K562 (cell line): ENCODE measurements around the gene TMOD2. TPM values are rescaled to one million over a fixed set of nuclear protein-coding genes. Genes with fewer than 3 reads are reported as not detected.

Experiments
- ATAC-seq: fragments of 200-7000 bp; cut with Tn5 transposase; 3 replicates; pipeline ENCODE4 v1.9.1; 2020; ENCODE audit warnings: moderate library complexity
- BruUV-seq: library from RNA; stranded (reverse); fragments of 400-500 nt; replicated peaks from 2 replicates; lab custom pipeline; 2021; lab: Mats Ljungman, UMichigan
- CTCF ChIA-PET: fragments of 300-600 bp; formaldehyde crosslinking; extraction: SDS; loops from one replicate; lab custom pipeline; 2021; ENCODE audit warnings: low intra/inter-chr PET ratio; lab: Yijun Ruan, JAX
- POLR2A ChIA-PET: fragments of 300-600, 350-650 bp; sonication (Branson Sonifier 250); formaldehyde crosslinking; extraction: SDS; loops from one replicate; lab custom pipeline; 2021; ENCODE audit warnings: antibody characterized with exemption, inconsistent platforms; lab: Yijun Ruan, JAX
- DNase-seq, 4 experiments: peaks; one replicate each; pipeline versions ENCODE4 v3.0.0 to v3.0.0-alpha.2; 2011 to 2018; ENCODE audit warnings: low spot score in 3 of 4, mixed read lengths in 3 of 4; ENCODE audit errors: extremely low read depth in 1 of 4
- FAIRE-seq: peaks from 2 replicates; lab custom pipeline; 2011; peaks lifted over from hg19 to GRCh38; lab: Jason Lieb, UNC
- H2AFZ ChIP-seq: 2 replicates; pipeline ENCODE4 v1.6.0; 2011; ENCODE audit warnings: low read depth, low read length, control low read depth, inconsistent platforms
- H3K27ac ChIP-seq: fragments of 200-600 bp; 3 replicates; pipeline ENCODE4 v1.8.0; 2011; ENCODE audit warnings: low read depth, mild to moderate bottlenecking, control low read depth, inconsistent platforms, low read length, moderate library complexity, mixed read lengths; ENCODE audit errors: extremely low read depth
- H3K27me3 ChIP-seq, 2 experiments: fragments of 300-600 bp in 1 of 2; 2 replicates in 1 of 2; 3 replicates in 1 of 2; pipeline versions ENCODE4 v1.6.0 to v1.8.0; 2011; ENCODE audit warnings: inconsistent platforms in 2 of 2, low read length in 2 of 2, mild to moderate bottlenecking in 1 of 2, mixed read lengths in 1 of 2, moderate library complexity in 1 of 2; ENCODE audit not compliant: control insufficient read depth in 2 of 2, insufficient read depth in 2 of 2
- H3K36me3 ChIP-seq: fragments of 300-600 bp; 3 replicates; pipeline ENCODE4 v1.8.0; 2011; ENCODE audit warnings: mild to moderate bottlenecking, low read length, inconsistent platforms; ENCODE audit not compliant: control insufficient read depth, insufficient read depth
- H3K4me1 ChIP-seq, 2 experiments: fragments of 200-600 bp in 1 of 2; replicated peaks in 1 of 2; 2 replicates in 1 of 2; 3 replicates in 1 of 2; pipeline versions ENCODE4 v1.5.1 to v1.8.0; 2011; ENCODE audit warnings: inconsistent platforms in 2 of 2, low read length in 2 of 2, mild to moderate bottlenecking in 1 of 2, mixed read lengths in 1 of 2, moderate library complexity in 1 of 2; ENCODE audit not compliant: control insufficient read depth in 2 of 2, insufficient read depth in 2 of 2
- H3K4me2 ChIP-seq: 2 replicates; pipeline ENCODE4 v1.6.1; 2011; ENCODE audit warnings: low read length, control low read depth, inconsistent platforms, mixed read lengths; ENCODE audit not compliant: insufficient read depth
- H3K4me3 ChIP-seq: fragments of 200-600 bp; sonication (generic), shearing (Covaris generic); 2 replicates; pipeline ENCODE4 v1.5.1; 2016; ENCODE audit warnings: control low read depth, inconsistent platforms
- H3K79me2 ChIP-seq: fragments of 200-600 bp; 3 replicates; pipeline ENCODE4 v1.8.0; 2011; ENCODE audit warnings: low read length, inconsistent platforms; ENCODE audit not compliant: control insufficient read depth, insufficient read depth
- H3K9ac ChIP-seq, 2 experiments: 2 replicates each; pipeline versions ENCODE4 v1.6.0 to v1.6.1; 2011; ENCODE audit warnings: low read depth in 2 of 2, low read length in 2 of 2, control low read depth in 1 of 2, inconsistent platforms in 1 of 2, mild to moderate bottlenecking in 1 of 2, mixed read lengths in 1 of 2; ENCODE audit not compliant: insufficient read depth in 1 of 2
- H3K9me1 ChIP-seq: one replicate; pipeline ENCODE4 v1.6.0; 2011; ENCODE audit warnings: inconsistent platforms, mild to moderate bottlenecking, low read length, moderate library complexity; ENCODE audit not compliant: control insufficient read depth, insufficient read depth
- H3K9me3 ChIP-seq: replicated peaks from 2 replicates; pipeline ENCODE4 v1.5.1; 2011; ENCODE audit warnings: low read depth, low read length, inconsistent platforms; ENCODE audit not compliant: control insufficient read depth, insufficient read depth
- H4K20me1 ChIP-seq: replicated peaks from 2 replicates; pipeline ENCODE4 v1.6.1; 2011; ENCODE audit warnings: low read length, inconsistent platforms, mixed read lengths; ENCODE audit not compliant: control insufficient read depth, insufficient read depth
- EP300 ChIP-seq: IDR thresholded peaks from 2 replicates; pipeline ENCODE4 v1.6.1; 2012; ENCODE audit warnings: low read length, improper control_type of control experiment
- HEY1 ChIP-seq: fragments of 250-450 bp; sonication (Bioruptor Pico); IDR thresholded peaks from 2 replicates; pipeline ENCODE4 v1.5.0; 2020; ENCODE audit warnings: mild to moderate bottlenecking, moderate library complexity, borderline replicate concordance
- MLX ChIP-seq, 2 experiments: fragments of 450-650 bp in 1 of 2; sonication (generic) in 1 of 2; formaldehyde crosslinking; conservative IDR thresholded peaks; 2 replicates each; pipeline versions ENCODE4 v1.4.0 to v1.8.1; 2020 to 2022; ENCODE audit warnings: mild to moderate bottlenecking in 1 of 2, missing genetic modification reagents in 1 of 2
- PATZ1 ChIP-seq: fragments of 250-450 bp; sonication (Bioruptor Pico); IDR thresholded peaks from 2 replicates; pipeline ENCODE4 v1.5.0; 2020; ENCODE audit warnings: mild to moderate bottlenecking, borderline replicate concordance
- POLR2AphosphoS5 ChIP-seq: IDR thresholded peaks from 2 replicates; pipeline ENCODE4 v1.6.1; 2011; ENCODE audit warnings: mild to moderate bottlenecking, low read depth, low read length, moderate library complexity; ENCODE audit not compliant: control insufficient read depth, insufficient read depth
- TCF7 ChIP-seq: sonication (generic); IDR thresholded peaks from 2 replicates; pipeline ENCODE4 v1.6.1; 2016; ENCODE audit warnings: antibody characterized with exemption, borderline replicate concordance
- ZNF140 ChIP-seq: fragments of 250-450 bp; sonication (Bioruptor Pico); IDR thresholded peaks from 2 replicates; pipeline ENCODE4 v1.8.0; 2021; ENCODE audit warnings: moderate library complexity, mild to moderate bottlenecking, inconsistent platforms
- WGBS: fragments of 100-300 bp; shearing (Covaris generic); methylation state at CpG from one replicate; pipeline ENCODE4 v1.1.6; 2016; ENCODE audit warnings: low coverage, mixed read lengths; ENCODE audit not compliant: insufficient coverage; ENCODE audit errors: missing lambda C conversion rate; 5-methylcytosine and 5-hydroxymethylcytosine counted together
- in situ Hi-C: fragments of 300-500 bp; cut with MboI; formaldehyde crosslinking; loops from 4 replicates; pipeline ENCODE4 v1.15.0; 2018; ENCODE audit warnings: inconsistent platforms, mixed read lengths
- intact Hi-C: fragments of 100-400 bp; cut with micrococcal nuclease; formaldehyde crosslinking; loops from 2 replicates; pipeline ENCODE4 v1.14.2; 2022
- polyA plus RNA-seq, 8 experiments: library from polyadenylated mRNA; depleted of rRNA in 4 of 8; stranded (reverse) in 5 of 8; unstranded in 3 of 8; fragments of >200 nt; fragmentation: Nextera tagmentation in 2 of 8; fragmentation: Illumina TruSeq in 1 of 8; extraction: Ambion mirVana in 2 of 8; extraction: Trizol in 1 of 8; gene quantifications; 2 replicates each; pipeline versions ENCODE4 v1.2.1 to v1.2.3, GENCODE V29; 2011 to 2014; ENCODE audit warnings: inconsistent platforms in 1 of 8, missing spikeins in 1 of 8
- total RNA-seq, 7 experiments: library from RNA; depleted of rRNA in 6 of 7; stranded (reverse); fragments of >200 nt in 6 of 7; fragmentation: Illumina TruSeq in 2 of 7; extraction: Trizol in 2 of 7; gene quantifications; 2 replicates each; pipeline versions ENCODE4 v1.2.1 to v1.2.3, GENCODE V29; 2011 to 2021; ENCODE audit warnings: low replicate concordance in 1 of 7
- TF ChIP-seq, protein P1 (sequence below): fragments of 450-650 bp; IDR thresholded peaks from 2 replicates; pipeline ENCODE4 v1.6.1; 2017; ENCODE audit warnings: antibody characterized with exemption, mild to moderate bottlenecking

The TMOD2 gene
- total and polyA plus RNA-seq, 9 of the 15 experiments (the other 6 are each of a cell fraction or from before 2014, with no cell fraction given): 0.49 to 3.8 (median 3.0) TPM

GRCh38 chr15:51714911-51715310, 36.5 kb upstream of the TMOD2 start:
- Histone ChIP-seq H3K9me1 (no peaks in the 10 kb centered on the region), H3K9me3 (no peaks in the 10 kb centered on the region), H3K27me3 (no peaks in the 10 kb centered on the region), H3K27ac (no peak overlapping the region), H3K4me1 (peaks cover 0 to 3% of the 10 kb centered on the region in 2 experiments; a peak in 2 of 5 replicates), H3K4me2 (no peak overlapping the region), H2AFZ (no peak overlapping the region), H4K20me1 (no peaks in the 10 kb centered on the region), H3K4me3 (no peak overlapping the region), H3K36me3 (peaks cover 17% of the 10 kb centered on the region; the same call in 2 of the 3 replicates), H3K9ac (no peak overlapping the region), H3K79me2 (no peaks in the 10 kb centered on the region)
- ATAC-seq (no peak), FAIRE-seq (peak; percentile 6), DNase-seq (no peak)
- 18% methylated on average over 1 of the region's 1 CpG for WGBS
- POLR2A ChIA-PET: no interaction called here
- CTCF ChIA-PET: no interaction called here
- no TSS peak for BruUV-seq
- TF ChIP-seq, protein P1, sequence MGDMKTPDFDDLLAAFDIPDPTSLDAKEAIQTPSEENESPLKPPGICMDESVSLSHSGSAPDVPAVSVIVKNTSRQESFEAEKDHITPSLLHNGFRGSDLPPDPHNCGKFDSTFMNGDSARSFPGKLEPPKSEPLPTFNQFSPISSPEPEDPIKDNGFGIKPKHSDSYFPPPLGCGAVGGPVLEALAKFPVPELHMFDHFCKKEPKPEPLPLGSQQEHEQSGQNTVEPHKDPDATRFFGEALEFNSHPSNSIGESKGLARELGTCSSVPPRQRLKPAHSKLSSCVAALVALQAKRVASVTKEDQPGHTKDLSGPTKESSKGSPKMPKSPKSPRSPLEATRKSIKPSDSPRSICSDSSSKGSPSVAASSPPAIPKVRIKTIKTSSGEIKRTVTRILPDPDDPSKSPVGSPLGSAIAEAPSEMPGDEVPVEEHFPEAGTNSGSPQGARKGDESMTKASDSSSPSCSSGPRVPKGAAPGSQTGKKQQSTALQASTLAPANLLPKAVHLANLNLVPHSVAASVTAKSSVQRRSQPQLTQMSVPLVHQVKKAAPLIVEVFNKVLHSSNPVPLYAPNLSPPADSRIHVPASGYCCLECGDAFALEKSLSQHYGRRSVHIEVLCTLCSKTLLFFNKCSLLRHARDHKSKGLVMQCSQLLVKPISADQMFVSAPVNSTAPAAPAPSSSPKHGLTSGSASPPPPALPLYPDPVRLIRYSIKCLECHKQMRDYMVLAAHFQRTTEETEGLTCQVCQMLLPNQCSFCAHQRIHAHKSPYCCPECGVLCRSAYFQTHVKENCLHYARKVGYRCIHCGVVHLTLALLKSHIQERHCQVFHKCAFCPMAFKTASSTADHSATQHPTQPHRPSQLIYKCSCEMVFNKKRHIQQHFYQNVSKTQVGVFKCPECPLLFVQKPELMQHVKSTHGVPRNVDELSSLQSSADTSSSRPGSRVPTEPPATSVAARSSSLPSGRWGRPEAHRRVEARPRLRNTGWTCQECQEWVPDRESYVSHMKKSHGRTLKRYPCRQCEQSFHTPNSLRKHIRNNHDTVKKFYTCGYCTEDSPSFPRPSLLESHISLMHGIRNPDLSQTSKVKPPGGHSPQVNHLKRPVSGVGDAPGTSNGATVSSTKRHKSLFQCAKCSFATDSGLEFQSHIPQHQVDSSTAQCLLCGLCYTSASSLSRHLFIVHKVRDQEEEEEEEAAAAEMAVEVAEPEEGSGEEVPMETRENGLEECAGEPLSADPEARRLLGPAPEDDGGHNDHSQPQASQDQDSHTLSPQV: no peak
- TF ChIP-seq PATZ1 (CRISPR knock-in tag) (no peak), POLR2AphosphoS5 (no peak), TCF7 (no peak), ZNF140 (CRISPR knock-in tag) (no peak), MLX (CRISPR knock-in tag; conservative IDR thresholded peaks at IDR 0.05) (no peak), EP300 (no peak), HEY1 (CRISPR knock-in tag) (no peak)
- in situ Hi-C loops (no loop called here), intact Hi-C loops (no loop called here)
